CD1c-positive myeloid dendritic cell (primary cell): ENCODE data around the gene DFFA.
A peak's percentile ranks its signal among the peaks of the same experiment; 100 is the strongest.

ENCODE experiments used
- DNase-seq: peaks from one replicate; pipeline ENCODE4 v3.0.0-alpha.2; 2016; ENCODE audit errors: extremely low spot score

The DFFA gene, protein sequence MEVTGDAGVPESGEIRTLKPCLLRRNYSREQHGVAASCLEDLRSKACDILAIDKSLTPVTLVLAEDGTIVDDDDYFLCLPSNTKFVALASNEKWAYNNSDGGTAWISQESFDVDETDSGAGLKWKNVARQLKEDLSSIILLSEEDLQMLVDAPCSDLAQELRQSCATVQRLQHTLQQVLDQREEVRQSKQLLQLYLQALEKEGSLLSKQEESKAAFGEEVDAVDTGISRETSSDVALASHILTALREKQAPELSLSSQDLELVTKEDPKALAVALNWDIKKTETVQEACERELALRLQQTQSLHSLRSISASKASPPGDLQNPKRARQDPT

DNA sequence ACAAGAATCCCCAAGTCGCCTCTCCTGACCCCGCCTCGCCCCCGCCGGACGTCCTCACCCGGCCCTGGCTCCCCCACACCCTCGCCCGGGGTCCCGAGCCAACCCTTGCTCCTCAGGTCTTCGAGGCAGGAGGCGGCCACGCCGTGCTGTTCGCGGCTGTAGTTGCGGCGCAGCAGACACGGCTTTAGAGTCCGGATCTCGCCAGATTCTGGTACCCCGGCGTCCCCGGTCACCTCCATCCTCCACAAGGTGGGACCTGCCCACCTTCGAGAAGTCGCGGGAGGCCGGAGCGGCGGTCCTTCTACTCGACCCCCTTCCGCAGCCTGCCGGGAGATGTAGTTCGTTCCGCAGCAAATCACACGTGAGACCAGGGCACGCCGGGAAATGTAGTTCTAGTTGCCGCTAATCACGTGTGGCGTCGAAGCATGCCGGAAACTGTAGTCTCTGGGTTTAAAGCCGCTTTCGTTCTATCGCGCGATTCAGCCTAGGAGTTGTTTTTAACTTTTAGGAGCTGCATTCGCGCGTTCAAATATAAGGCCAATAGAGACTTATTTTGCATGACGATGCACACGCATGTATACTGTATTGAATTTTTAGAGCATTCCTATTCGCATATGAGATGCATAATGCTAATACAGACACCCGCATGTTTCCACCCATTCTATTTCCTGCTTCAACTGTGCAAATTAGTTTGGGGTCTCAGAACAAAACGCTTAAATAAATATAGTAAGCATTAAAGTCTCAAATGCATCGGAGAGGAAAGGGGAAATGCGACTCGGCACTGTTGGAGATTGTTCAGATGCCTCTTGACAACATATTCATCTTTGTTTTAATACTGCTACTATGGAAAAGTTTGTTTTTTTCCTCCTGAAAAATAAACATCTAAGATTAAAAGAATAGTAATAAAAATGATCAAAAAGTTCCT is at the start of gene DFFA:
Gene DFFA (minus strand): TSS at position 310 of the 925 bp plus-strand sequence. CDS start 71 bp downstream, at position 239.
- peak; percentile 97 for DNase-seq

DNA sequence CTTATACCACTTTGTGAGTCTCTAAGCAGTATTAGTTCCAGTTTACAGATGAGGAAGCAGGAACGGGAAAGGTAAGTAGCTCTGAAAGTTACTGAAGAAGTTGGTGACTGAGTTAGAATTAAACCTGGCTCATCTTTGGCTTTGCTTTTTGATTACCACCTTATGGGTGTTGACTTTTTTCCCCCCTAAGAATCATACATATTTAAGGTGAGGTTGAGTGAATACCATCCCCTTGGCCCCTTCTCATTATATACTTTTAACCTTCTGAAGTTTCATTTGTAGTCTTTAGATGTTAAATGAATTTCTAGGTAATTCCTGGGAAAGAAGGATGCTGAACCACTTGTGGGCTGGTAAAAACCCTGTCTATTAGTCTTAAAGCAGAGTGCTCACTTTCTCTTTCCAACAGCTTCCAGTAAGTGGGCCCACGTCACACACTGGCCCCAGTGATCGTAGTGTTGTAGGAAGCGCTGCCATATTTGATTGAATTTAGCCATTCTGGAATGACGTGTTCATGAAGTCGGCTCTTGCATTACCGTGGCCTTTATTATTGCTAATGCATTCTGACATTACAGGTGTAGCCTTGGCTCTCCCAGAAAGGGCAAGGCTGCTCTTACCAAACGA is 49.3 kb upstream of the DFFA start:
- no peak for DNase-seq

GRCh38 chr1:10520952-10521351 is 48.6 kb upstream of the DFFA start:
- no peak for DNase-seq

GRCh38 chr1:10520497-10520896 is 48.2 kb upstream of the DFFA start:
- DNase-seq: no peak

GRCh38 chr1:10519016-10519417 is 46.7 kb upstream of the DFFA start:
- DNase-seq: no peak

- DNase-seq: peak; percentile 28
Observed at GRCh38 chr1:10517677-10517982, 45.3 kb upstream of the DFFA start.

GRCh38 chr1:10516925-10517676 is 44.8 kb upstream of the DFFA start:
- DNase-seq: no peak

DNA sequence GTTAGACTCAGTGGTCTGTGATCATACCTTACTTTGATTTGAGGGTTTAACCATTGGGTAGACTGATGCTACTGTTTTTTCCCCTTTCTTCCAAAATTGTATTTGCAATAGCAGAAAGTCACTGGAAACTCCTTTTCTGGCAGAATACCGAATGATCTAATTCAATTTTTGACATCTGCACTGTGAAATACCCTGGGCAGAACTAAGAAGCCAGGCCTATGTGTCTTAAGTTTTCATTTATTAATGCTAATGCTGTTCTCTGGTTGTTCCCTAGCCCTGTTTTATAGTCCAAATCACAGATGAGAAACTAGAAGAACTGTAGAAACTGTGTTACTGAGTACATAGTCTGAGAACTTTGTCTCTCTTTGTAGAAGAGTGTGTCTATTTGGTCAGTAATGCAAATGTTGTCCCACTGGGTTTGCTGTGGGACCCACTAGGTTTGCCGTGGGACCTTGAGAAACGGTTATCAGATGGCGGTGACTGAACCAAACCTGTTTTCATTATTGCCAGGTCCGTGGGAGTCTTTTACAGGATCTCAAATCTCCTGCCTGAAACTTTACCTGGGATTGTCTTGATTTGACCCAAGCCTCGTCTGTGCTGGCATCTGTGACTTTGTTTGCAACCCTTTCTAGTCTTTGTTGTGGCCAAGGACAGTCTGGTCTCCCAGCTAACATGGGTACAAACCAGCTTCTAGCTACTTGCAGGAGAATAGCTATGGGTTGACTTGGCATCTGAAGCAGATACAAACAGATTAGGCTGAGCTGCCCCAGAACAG is 43.8 kb upstream of the DFFA start:
- no peak for DNase-seq

DNA sequence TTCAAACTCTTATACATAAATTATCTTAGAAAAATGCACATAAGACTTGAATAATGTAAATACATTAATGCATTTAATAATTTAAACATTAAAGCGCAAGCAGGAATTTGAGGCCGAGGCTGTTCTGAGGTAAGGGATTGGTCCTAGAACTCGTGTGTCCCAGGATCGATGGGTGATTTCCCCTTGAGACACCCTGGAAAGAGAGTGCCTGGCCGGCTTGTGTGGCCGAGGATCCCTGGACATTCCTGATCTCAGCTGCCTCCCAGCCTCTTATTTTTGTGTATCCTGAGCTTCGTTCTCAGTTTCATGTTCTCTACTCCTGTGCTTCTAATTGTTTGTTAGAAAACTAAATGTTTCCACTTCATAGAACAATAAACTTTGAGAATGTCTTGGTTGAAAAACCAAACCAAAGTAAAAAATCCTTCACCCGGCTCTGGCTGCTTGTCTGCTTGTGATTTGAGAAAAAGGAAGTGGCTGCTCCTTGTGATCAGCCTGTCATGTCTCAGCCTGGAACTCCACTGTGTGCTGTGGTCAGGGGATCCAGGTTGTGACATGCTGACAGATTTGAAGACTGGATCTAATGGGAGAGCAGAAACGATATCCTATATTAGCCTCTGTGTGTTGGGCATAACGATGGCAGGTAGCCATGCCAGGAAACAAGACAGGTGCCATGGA is 43.1 kb upstream of the DFFA start:
- peak; percentile 68 for DNase-seq

- DNase-seq: peak; percentile 36
Observed at GRCh38 chr1:10514490-10515235, 42.3 kb upstream of the DFFA start.

DNA sequence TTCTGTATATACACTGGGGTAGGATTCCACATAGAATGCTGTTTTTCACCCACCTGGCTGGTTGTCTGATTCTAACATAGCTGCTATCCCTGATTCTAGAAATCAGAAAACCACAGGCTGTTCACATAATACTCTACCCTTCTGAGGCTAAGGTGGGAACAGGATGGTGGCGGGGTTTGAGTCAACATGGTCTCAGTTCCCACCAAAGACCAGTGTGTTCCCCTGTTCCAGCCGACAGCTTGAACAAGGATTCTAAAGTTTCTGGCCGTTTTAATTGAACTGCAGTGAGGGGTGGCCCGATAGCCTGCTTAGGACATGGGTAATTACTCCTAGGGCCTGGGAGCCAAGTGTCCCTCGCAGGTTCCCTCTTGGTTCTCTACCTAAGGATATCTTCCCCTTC is 40.9 kb upstream of the DFFA start:
- DNase-seq: no peak

GRCh38 chr1:10511494-10511885 is 39.2 kb upstream of the DFFA start:
- DNase-seq: no peak

GRCh38 chr1:10510520-10511493 is 38.5 kb upstream of the DFFA start:
- peak; percentile 65 for DNase-seq

- DNase-seq: no peak
Observed at GRCh38 chr1:10509809-10510509, 37.6 kb upstream of the DFFA start.

DNA sequence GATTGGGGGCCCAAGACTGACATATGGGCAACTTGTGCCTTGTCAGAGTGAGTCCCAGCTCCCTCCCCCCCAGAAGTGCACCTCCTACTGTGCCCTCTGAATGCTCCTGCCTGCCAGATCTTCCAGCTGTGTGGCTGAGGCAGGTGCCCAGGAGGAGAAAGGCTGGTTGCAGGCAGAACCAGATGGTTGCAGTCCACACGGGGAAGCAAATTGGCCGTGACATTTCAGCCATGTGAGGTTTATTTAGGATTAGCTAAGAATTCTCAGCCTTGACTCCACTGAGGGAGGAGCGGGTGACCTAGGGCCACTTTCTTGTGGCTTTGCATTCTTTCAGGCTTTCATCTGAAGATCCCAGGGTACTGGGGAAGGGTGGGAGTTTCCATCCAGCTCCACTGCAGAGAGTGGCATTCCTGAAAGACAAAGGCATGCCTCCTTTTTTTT is 36.2 kb upstream of the DFFA start:
- no peak for DNase-seq

DNA sequence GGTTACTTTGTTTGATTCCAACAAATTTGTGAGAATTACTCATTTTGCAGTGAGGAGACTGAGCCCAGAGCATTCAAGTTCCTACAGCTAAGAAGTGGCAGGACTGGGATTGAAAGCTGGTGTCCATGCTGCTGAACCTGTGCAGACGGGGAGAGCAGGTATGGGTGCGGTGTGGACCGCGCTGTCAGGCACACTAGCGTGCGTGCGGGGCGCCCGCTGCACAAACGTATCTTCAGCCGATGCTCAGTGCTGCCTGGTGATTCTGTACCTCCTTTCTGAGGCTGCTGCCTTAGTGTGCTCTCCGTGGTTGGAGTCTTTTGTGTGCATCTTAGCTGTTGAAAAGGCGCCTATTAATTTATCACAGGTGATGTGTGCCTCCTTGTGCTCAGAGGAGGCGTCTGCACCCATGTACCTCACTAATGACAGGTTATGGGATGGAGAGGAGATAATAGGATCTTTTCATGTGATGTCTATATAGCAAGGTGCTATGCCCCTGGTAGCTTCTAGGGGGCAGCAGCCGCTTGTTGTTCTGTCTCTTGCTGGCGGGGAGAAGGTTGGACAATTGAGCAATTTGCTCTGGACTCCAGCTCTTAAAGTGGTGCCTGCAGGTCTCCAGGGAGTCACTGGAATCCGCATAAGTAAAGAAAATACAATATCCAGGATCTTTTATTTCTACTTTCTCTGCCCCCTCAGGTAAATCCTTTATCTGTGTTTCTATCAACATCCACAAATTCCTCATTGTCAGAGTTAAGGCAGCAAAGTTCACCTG is 35.0 kb upstream of the DFFA start:
- peak; percentile 64 for DNase-seq

GRCh38 chr1:10506677-10507047 is 34.3 kb upstream of the DFFA start:
- no peak for DNase-seq
